Common myeloid progenitor, CD34-positive (primary cell): ENCODE results near the gene MYO3B.

Source experiments
- CTCF ChIA-PET: fragments of 350-600 bp; sonication (Branson Sonifier 250); formaldehyde crosslinking; loops from one replicate; lab custom pipeline; 2021; ENCODE audit warnings: antibody characterized with exemption; lab: Charles Lee
- POLR2A ChIA-PET: fragments of 350-600 bp; sonication (Branson Sonifier 250); formaldehyde crosslinking; loops from one replicate; lab custom pipeline; 2021; ENCODE audit warnings: antibody characterized with exemption; lab: Charles Lee
- DNase-seq, 3 donors: peaks; one replicate each; pipeline versions ENCODE4 v3.0.0 to v3.0.0-alpha.2; 2013
- H3K27ac ChIP-seq, 2 experiments: 1 replicate in 1 of 2; 2 replicates in 1 of 2; pipeline ENCODE4 v1.7.0; 2013; ENCODE audit warnings: inconsistent platforms in 2 of 2, low read length in 2 of 2, mild to moderate bottlenecking in 2 of 2, low read depth in 1 of 2, moderate library complexity in 1 of 2; ENCODE audit not compliant: severe bottlenecking in 2 of 2, insufficient read depth in 1 of 2, poor library complexity in 1 of 2
- H3K27me3 ChIP-seq, 5 experiments: replicated peaks in 2 of 5; 1 replicate in 3 of 5; 2 replicates in 2 of 5; pipeline versions ENCODE4 v1.6.1 to v1.7.0; 2013; ENCODE audit warnings: low read length in 4 of 5, mild to moderate bottlenecking in 2 of 5, moderate library complexity in 2 of 5, inconsistent platforms in 1 of 5; ENCODE audit not compliant: insufficient read depth in 5 of 5, control insufficient read depth in 4 of 5
- H3K36me3 ChIP-seq, 4 experiments: 1 replicate in 2 of 4; 2 replicates in 2 of 4; pipeline versions ENCODE4 v1.6.1 to v1.7.0; 2013; ENCODE audit warnings: low read length in 3 of 4, control low read depth in 1 of 4, mild to moderate bottlenecking in 1 of 4; ENCODE audit not compliant: control insufficient read depth in 4 of 4, insufficient read depth in 4 of 4
- H3K4me1 ChIP-seq, 4 experiments: 1 replicate in 3 of 4; 2 replicates in 1 of 4; pipeline versions ENCODE4 v1.6.1 to v1.7.1; 2013; ENCODE audit warnings: low read length in 3 of 4, mild to moderate bottlenecking in 3 of 4, control low read depth in 1 of 4, inconsistent platforms in 1 of 4, moderate library complexity in 1 of 4; ENCODE audit not compliant: control insufficient read depth in 4 of 4, insufficient read depth in 4 of 4; ENCODE audit errors: control extremely low read depth in 1 of 4
- H3K4me3 ChIP-seq, 7 experiments: 1 replicate in 4 of 7; 2 replicates in 3 of 7; pipeline versions ENCODE4 v1.5.1 to v1.7.0; 2013; ENCODE audit warnings: mild to moderate bottlenecking in 7 of 7, low read length in 6 of 7, moderate library complexity in 6 of 7, inconsistent platforms in 2 of 7, low read depth in 2 of 7, control low read depth in 1 of 7; ENCODE audit not compliant: insufficient read depth in 4 of 7, control insufficient read depth in 1 of 7; ENCODE audit errors: extremely low read depth in 1 of 7
- H3K9me3 ChIP-seq, 5 experiments: 1 replicate in 4 of 5; 2 replicates in 1 of 5; pipeline versions ENCODE4 v1.6.1 to v1.7.1; 2013; ENCODE audit warnings: low read length in 4 of 5, mild to moderate bottlenecking in 2 of 5, inconsistent platforms in 1 of 5, low read depth in 1 of 5, moderate library complexity in 1 of 5; ENCODE audit not compliant: control insufficient read depth in 4 of 5, insufficient read depth in 2 of 5; ENCODE audit errors: control extremely low read depth in 1 of 5
- WGBS: methylation state at CpG from one replicate; pipeline ENCODE4 v1.1.5; 2013; ENCODE audit not compliant: insufficient coverage; 5-methylcytosine and 5-hydroxymethylcytosine counted together

MYO3B gene

DNA sequence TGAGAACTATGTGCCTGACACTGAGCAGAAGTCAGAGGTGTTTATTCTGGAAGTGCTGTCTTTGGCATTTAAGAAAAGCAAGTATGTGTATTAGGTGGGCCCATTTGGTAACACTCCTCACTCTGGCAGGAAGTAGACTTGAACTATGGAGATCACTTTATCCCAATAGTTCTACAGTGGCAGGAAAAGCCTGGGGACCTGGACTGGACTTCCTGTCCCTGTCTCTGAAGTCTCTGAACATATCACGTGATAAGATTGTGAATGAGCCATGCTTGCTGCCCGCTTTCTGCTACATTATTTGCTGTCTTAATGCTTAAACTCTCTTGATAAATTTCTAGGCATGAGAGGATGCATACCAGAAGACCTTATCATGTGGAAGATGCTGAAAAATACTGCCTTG is 203.7 kb downstream of the MYO3B start:
- no peak overlapping the region for H3K4me3 ChIP-seq
- H3K27me3 ChIP-seq, result no peaks in the 10 kb centered on the region
- ChIA-PET POLR2A (no interaction called here), CTCF (interaction anchor here (0.9 to 6.5 kb wide), 2 partner anchors 27 to 433 kb away, joined by 3 to 40 read pairs; partner anchors contain the start of gene GAD1)
- no peaks in the 10 kb centered on the region for H3K9me3 ChIP-seq
- H3K4me1 ChIP-seq, result no peaks in the 10 kb centered on the region
- H3K36me3 ChIP-seq, result no peaks in the 10 kb centered on the region
- H3K27ac ChIP-seq, result no peak overlapping the region
- 100% methylated on average over 2 of the region's 2 CpGs for WGBS
- no peak for DNase-seq

DNA sequence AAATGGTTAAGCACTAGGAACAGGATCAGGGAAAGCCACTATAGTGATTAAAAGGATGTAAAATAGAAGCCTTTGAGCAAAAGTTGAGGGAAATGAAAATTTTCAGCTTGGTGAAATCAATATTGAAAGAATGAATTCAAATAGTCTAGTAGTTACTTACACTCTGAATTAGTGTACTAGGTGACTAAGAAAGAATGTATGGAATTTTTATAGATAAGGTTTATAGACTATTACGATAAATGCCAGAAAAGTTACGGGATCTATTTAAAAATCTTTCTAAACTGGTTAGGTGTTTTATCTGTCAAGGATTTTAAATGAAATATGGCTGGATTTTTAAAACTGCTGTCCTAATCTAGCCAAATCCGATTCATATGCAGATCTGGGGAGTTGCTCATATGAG is 208.6 kb downstream of the MYO3B start:
- no peak overlapping the region for H3K4me3 ChIP-seq
- H3K9me3 ChIP-seq, result no peaks in the 10 kb centered on the region
- WGBS, result 100% methylated on average over 3 of the region's 3 CpGs
- ChIA-PET CTCF (no interaction called here), POLR2A (no interaction called here)
- no peaks in the 10 kb centered on the region for H3K27me3 ChIP-seq
- H3K4me1 ChIP-seq, result no peaks in the 10 kb centered on the region
- DNase-seq, result no peak
- no peaks in the 10 kb centered on the region for H3K36me3 ChIP-seq
- no peak overlapping the region for H3K27ac ChIP-seq

GRCh38 chr2:170391018-170391417 is 213.1 kb downstream of the MYO3B start:
- Histone ChIP-seq H3K27me3 (no peaks in the 10 kb centered on the region), H3K36me3 (no peaks in the 10 kb centered on the region), H3K27ac (no peak overlapping the region), H3K4me3 (no peak overlapping the region), H3K9me3 (no peaks in the 10 kb centered on the region), H3K4me1 (peaks cover 0 to 14% (median 3%) of the 10 kb centered on the region in 4 experiments)
- POLR2A ChIA-PET, result no interaction called here
- WGBS, result no CpG with 5 or more reads among the region's 2 CpGs
- CTCF ChIA-PET, result interaction anchor here (1.8 to 4.2 kb wide), 2 partner anchors 11 to 21 kb away, joined by 6 to 20 read pairs; no protein-coding TSS in a partner anchor
- DNase-seq, result no peak

GRCh38 chr2:170391697-170392096 is 213.8 kb downstream of the MYO3B start:
- no peak overlapping the region for H3K4me3 ChIP-seq
- 100% methylated on average over 3 of the region's 5 CpGs for WGBS
- peaks cover 0 to 18% (median 3%) of the 10 kb centered on the region in 4 experiments for H3K4me1 ChIP-seq
- no peaks in the 10 kb centered on the region for H3K9me3 ChIP-seq
- H3K27me3 ChIP-seq, result no peaks in the 10 kb centered on the region
- no peaks in the 10 kb centered on the region for H3K36me3 ChIP-seq
- ChIA-PET CTCF (interaction anchor here (0.9 to 4.2 kb wide), 5 partner anchors 12 to 425 kb away, joined by 3 to 20 read pairs (median 6); partner anchors contain the start of gene GAD1), POLR2A (interaction anchor here (0.6 kb wide), 1 partner anchor 30 kb away, joined by 3 read pairs; no protein-coding TSS in a partner anchor)
- no peak for DNase-seq
- H3K27ac ChIP-seq, result no peak overlapping the region

GRCh38 chr2:170393861-170394498 is 216.0 kb downstream of the MYO3B start:
- Histone ChIP-seq H3K4me1 (peaks cover 0 to 23% (median 3%) of the 10 kb centered on the region in 4 experiments), H3K9me3 (no peaks in the 10 kb centered on the region), H3K27me3 (no peaks in the 10 kb centered on the region), H3K4me3 (no peak overlapping the region), H3K36me3 (no peaks in the 10 kb centered on the region), H3K27ac (no peak overlapping the region)
- no peak for DNase-seq
- no CpG with 5 or more reads among the region's 2 CpGs for WGBS
- CTCF ChIA-PET, result interaction anchor here (0.7 to 1.4 kb wide), 6 partner anchors 15 to 419 kb away, joined by 3 to 4 read pairs (median 3); no protein-coding TSS in a partner anchor
- POLR2A ChIA-PET, result no interaction called here

DNA sequence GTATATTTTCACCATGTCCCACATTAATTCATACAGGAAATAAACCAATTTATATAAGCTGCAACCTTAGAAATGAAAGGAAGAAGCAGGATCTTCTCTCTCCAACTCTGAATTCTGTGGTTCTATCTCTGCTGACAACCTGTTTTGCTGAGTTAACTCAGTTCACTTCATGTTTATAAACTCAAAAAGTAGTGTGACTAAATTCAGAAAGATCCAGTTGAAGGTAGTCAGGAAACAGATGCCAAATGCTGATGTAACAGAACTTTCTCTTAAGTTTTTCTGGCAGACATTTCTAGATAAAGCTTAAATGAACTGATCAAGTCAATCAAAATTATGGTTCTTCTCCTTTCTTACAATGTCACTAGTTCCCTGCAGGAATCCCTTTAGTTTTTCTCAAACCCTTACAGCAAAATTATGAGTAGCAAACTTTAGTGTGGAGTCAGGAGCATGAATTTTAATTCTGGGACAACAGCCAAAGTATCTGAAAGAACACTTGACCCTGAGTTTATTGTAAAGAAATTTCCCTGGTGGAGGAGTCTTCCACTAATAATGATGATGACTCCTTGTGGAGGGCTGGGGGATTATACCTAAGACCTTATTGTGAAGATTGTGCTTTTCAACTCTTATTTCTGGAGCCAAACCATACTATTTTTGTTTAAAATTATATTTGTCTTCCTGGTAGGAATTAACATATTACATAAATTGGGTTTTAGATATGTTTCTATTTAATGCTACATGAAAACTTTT is 216.9 kb downstream of the MYO3B start:
- CTCF ChIA-PET, result interaction anchor here (1.0 to 1.4 kb wide), 2 partner anchors 26 to 71 kb away, joined by 3 read pairs; no protein-coding TSS in a partner anchor
- H3K9me3 ChIP-seq, result no peaks in the 10 kb centered on the region

More for the DNA sequence above, 216.9 kb downstream of the MYO3B start:
- Histone ChIP-seq H3K4me1 (peaks cover 0 to 23% (median 3%) of the 10 kb centered on the region in 4 experiments), H3K27ac (no peak overlapping the region), H3K27me3 (no peaks in the 10 kb centered on the region), H3K36me3 (no peaks in the 10 kb centered on the region), H3K4me3 (no peak overlapping the region)
- DNase-seq, result peak; percentile 46 to 92 (median 83)
- POLR2A ChIA-PET, result no interaction called here
